Stomach (tissue), 9 donors: ENCODE data around the gene ALOX15B. TPM values are rescaled to one million over a fixed set of nuclear protein-coding genes. Genes with fewer than 3 reads are reported as not detected.
A peak's percentile ranks its signal among the peaks of the same experiment; 100 is the strongest.

Experiments used
- DNase-seq, 2 donors: peaks; one replicate each; pipeline versions ENCODE4 v3.0.0 to v3.0.0-alpha.2; 2013 to 2019
- H3K27ac ChIP-seq, 5 donors: fragments of 200-600 bp in 4 of 5; sonication (generic) in 4 of 5; one replicate each; pipeline ENCODE4 v1.5.1; 2013 to 2019; ENCODE audit warnings: mild to moderate bottlenecking in 1 of 5, moderate library complexity in 1 of 5
- H3K27me3 ChIP-seq, 3 donors: fragments of 200-600 bp; sonication (generic); one replicate each; pipeline ENCODE4 v1.5.1; 2017 to 2019; ENCODE audit warnings: mixed run types in 1 of 3
- H3K36me3 ChIP-seq, 4 donors: fragments of 200-600 bp; sonication (generic); 1 replicate in 3 of 4; 2 replicates in 1 of 4; pipeline ENCODE4 v1.5.1; 2016 to 2019
- H3K4me1 ChIP-seq, 4 donors: fragments of 200-600 bp; sonication (generic); one replicate each; pipeline ENCODE4 v1.5.1; 2016 to 2019
- H3K4me3 ChIP-seq, 4 donors: fragments of 200-600 bp; sonication (generic) in 3 of 4; one replicate each; pipeline ENCODE4 v1.5.1; 2016 to 2019; ENCODE audit warnings: mild to moderate bottlenecking in 1 of 4
- H3K9me3 ChIP-seq, 4 donors: fragments of 200-600 bp; sonication (generic); one replicate each; pipeline ENCODE4 v1.5.1; 2016 to 2019
- EP300 ChIP-seq: sonication (generic); formaldehyde crosslinking; IDR thresholded peaks from one replicate; pipeline ENCODE4 v1.6.1; 2017; ENCODE audit warnings: antibody characterized with exemption
- POLR2A ChIP-seq, 4 donors: fragments of 450-650 bp; IDR thresholded peaks; one replicate each; pipeline ENCODE4 v1.6.1; 2016; ENCODE audit warnings: antibody characterized with exemption in 4 of 4, control low read depth in 2 of 4, mild to moderate bottlenecking in 1 of 4, moderate library complexity in 1 of 4
- POLR2AphosphoS5 ChIP-seq, 3 donors: sonication (generic); formaldehyde crosslinking; IDR thresholded peaks; one replicate each; pipeline ENCODE4 v1.6.1; 2016; ENCODE audit warnings: antibody characterized with exemption in 3 of 3
- WGBS, 5 donors: extraction: QIAGEN DNeasy Blood & Tissue Kit in 3 of 5; methylation state at CpG; one replicate each; pipeline versions ENCODE4 v1.1.5 to v1.1.7; 2013 to 2018; 5-methylcytosine and 5-hydroxymethylcytosine counted together
- intact Hi-C: fragments of 100-400 bp; cut with DNase I; formaldehyde crosslinking; loops from one replicate; pipeline ENCODE4 v1.15.1; 2023; ENCODE audit warnings: low total_unique reads
- polyA plus RNA-seq, 3 donors: library from polyadenylated mRNA; stranded (reverse); fragments of 200-250 nt; gene quantifications; one replicate each; pipeline ENCODE4 v1.2.3, GENCODE V29; 2013
- total RNA-seq, 5 donors: library from RNA; depleted of rRNA; stranded (reverse); fragments of >200 nt; gene quantifications; one replicate each; pipeline versions ENCODE4 v1.1.0 to v1.2.3, GENCODE V29; 2014 to 2016
- TF ChIP-seq, protein P1 (sequence below), 7 experiments: fragments of 450-650 bp in 4 of 7; fragments of 200-600 bp in 3 of 7; sonication (generic) in 3 of 7; IDR thresholded peaks; one replicate each; pipeline ENCODE4 v1.5.1; 2016 to 2019; ENCODE audit warnings: antibody characterized with exemption in 7 of 7, control low read depth in 2 of 7, mild to moderate bottlenecking in 1 of 7
- donor health status: healthy with polysubstance abuse.
- donor health status: Bipolar disorder and iron deficiency.
- donor health status: healthy.

Gene ALOX15B
- total and polyA plus RNA-seq, 8 donors, result 1.5 to 10.5 (median 2.9) TPM; not detected in 1

GRCh38 chr17:8031261-8031661, 7.6 kb upstream of the ALOX15B start:
- H3K4me1 ChIP-seq, result peaks cover 0 to 7% (median 3%) of the 10 kb centered on the region in 4 donors
- H3K36me3 ChIP-seq, result no peaks in the 10 kb centered on the region
- intact Hi-C loops, result no loop called here
- TF ChIP-seq EP300 (no peak), POLR2AphosphoS5 (IDR thresholded peaks at IDR 0.05) (no peak), POLR2A (IDR thresholded peaks at IDR 0.05) (no peak)
- TF ChIP-seq, protein P1, sequence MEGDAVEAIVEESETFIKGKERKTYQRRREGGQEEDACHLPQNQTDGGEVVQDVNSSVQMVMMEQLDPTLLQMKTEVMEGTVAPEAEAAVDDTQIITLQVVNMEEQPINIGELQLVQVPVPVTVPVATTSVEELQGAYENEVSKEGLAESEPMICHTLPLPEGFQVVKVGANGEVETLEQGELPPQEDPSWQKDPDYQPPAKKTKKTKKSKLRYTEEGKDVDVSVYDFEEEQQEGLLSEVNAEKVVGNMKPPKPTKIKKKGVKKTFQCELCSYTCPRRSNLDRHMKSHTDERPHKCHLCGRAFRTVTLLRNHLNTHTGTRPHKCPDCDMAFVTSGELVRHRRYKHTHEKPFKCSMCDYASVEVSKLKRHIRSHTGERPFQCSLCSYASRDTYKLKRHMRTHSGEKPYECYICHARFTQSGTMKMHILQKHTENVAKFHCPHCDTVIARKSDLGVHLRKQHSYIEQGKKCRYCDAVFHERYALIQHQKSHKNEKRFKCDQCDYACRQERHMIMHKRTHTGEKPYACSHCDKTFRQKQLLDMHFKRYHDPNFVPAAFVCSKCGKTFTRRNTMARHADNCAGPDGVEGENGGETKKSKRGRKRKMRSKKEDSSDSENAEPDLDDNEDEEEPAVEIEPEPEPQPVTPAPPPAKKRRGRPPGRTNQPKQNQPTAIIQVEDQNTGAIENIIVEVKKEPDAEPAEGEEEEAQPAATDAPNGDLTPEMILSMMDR (IDR thresholded peaks at IDR 0.05), result no peak
- H3K27ac ChIP-seq, result no peak overlapping the region
- no peak for DNase-seq
- peaks cover 0 to 58% (median 0%) of the 10 kb centered on the region in 3 donors for H3K27me3 ChIP-seq
- H3K4me3 ChIP-seq, result no peak overlapping the region
- H3K9me3 ChIP-seq, result no peaks in the 10 kb centered on the region
- 71 to 79% (median 73%) methylated on average over 6 of the region's 6 CpGs for WGBS, 5 donors

- Histone ChIP-seq H3K4me1 (peaks cover 0 to 7% (median 3%) of the 10 kb centered on the region in 4 donors), H3K36me3 (no peaks in the 10 kb centered on the region), H3K4me3 (no peak overlapping the region), H3K27ac (no peak overlapping the region), H3K9me3 (no peaks in the 10 kb centered on the region), H3K27me3 (peaks cover 0 to 58% (median 0%) of the 10 kb centered on the region in 3 donors)
- no peak for TF ChIP-seq EP300
- TF ChIP-seq, protein P1 (IDR thresholded peaks at IDR 0.05), result no peak
- no peak for TF ChIP-seq POLR2A (IDR thresholded peaks at IDR 0.05)
- TF ChIP-seq POLR2AphosphoS5 (IDR thresholded peaks at IDR 0.05), result no peak
- WGBS, 5 donors, result 42 to 64% (median 53%) methylated on average over 1 of the region's 1 CpG
- DNase-seq, result no peak
- intact Hi-C loops, result no loop called here
Observed at GRCh38 chr17:8031950-8032349, 6.9 kb upstream of the ALOX15B start.

GRCh38 chr17:8032442-8032841, 6.4 kb upstream of the ALOX15B start:
- no peaks in the 10 kb centered on the region for H3K9me3 ChIP-seq
- 50 to 95% (median 90%) methylated on average over 2 of the region's 2 CpGs for whole genome bisulfite sequencing, 5 donors
- DNase-seq, result no peak
- peaks cover 0 to 58% (median 0%) of the 10 kb centered on the region in 3 donors for H3K27me3 ChIP-seq
- H3K4me1 ChIP-seq, result peaks cover 0 to 7% (median 3%) of the 10 kb centered on the region in 4 donors
- intact Hi-C loops, result no loop called here
- no peak overlapping the region for H3K4me3 ChIP-seq
- TF ChIP-seq POLR2AphosphoS5 (IDR thresholded peaks at IDR 0.05), result no peak
- TF ChIP-seq, protein P1 (IDR thresholded peaks at IDR 0.05), result no peak
- no peak for TF ChIP-seq EP300
- TF ChIP-seq POLR2A (IDR thresholded peaks at IDR 0.05), result no peak
- no peak overlapping the region for H3K27ac ChIP-seq
- H3K36me3 ChIP-seq, result no peaks in the 10 kb centered on the region

DNA sequence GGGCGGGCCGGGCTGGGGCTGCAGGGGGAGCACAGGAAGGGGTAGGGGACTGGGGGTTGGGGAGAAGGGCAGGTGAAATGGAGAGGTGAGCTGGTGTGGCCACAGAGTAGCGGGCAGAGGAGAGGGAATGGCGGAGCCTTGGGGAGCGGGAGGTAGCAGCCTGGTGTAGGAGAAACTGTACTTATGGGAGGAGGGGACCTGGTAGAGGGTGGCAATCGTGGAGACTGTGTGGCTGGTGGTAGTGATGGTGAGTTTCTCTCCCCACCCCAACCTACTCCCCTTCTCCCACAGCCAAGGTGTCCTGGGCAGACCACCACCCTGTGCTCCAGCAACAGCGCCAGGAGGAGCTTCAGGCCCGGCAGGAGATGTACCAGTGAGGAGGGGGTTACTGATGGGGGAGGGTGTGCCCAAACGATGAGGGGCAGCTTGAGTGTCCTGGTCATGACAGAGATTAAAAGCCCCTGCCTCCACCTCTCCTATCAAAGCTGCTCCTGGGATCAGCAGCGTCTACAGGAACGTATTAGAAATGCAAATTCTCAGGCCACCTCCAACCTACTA, 831 bp downstream of the ALOX15B start:
- H3K4me1 ChIP-seq, result peaks cover 4 to 22% (median 16%) of the 10 kb centered on the region in 4 donors
- intact Hi-C loops, result no loop called here
- H3K27me3 ChIP-seq, result peaks cover 3 to 38% (median 16%) of the 10 kb centered on the region in 3 donors
- no peak for DNase-seq
- H3K9me3 ChIP-seq, result no peaks in the 10 kb centered on the region
- no peaks in the 10 kb centered on the region for H3K36me3 ChIP-seq
- H3K27ac ChIP-seq, result peak overlapping the region in 1 of 5 donors; percentile 13
- H3K4me3 ChIP-seq, result peak overlapping the region; percentile 27 to 43 (median 35)
- 59 to 71% (median 60%) methylated on average over 10 to 11 of the region's 11 CpGs for WGBS, 5 donors
- no peak for TF ChIP-seq EP300
- TF ChIP-seq POLR2A (IDR thresholded peaks at IDR 0.05), result no peak
- no peak for TF ChIP-seq POLR2AphosphoS5 (IDR thresholded peaks at IDR 0.05)
- TF ChIP-seq, protein P1 (IDR thresholded peaks at IDR 0.05), result no peak
